Fibroblast of peridontal ligament (primary cell): ENCODE results near the gene TIGD6.
"Not testable (repeated sequence)": the region's sequence is repeated elsewhere in the genome, so short reads cannot be mapped to it uniquely, and the experiment has no call there.

Experiments used
- DNase-seq: peaks from one replicate; pipeline ENCODE4 v3.0.0-alpha.2; 2010; ENCODE audit errors: extremely low read depth

Gene TIGD6

DNA sequence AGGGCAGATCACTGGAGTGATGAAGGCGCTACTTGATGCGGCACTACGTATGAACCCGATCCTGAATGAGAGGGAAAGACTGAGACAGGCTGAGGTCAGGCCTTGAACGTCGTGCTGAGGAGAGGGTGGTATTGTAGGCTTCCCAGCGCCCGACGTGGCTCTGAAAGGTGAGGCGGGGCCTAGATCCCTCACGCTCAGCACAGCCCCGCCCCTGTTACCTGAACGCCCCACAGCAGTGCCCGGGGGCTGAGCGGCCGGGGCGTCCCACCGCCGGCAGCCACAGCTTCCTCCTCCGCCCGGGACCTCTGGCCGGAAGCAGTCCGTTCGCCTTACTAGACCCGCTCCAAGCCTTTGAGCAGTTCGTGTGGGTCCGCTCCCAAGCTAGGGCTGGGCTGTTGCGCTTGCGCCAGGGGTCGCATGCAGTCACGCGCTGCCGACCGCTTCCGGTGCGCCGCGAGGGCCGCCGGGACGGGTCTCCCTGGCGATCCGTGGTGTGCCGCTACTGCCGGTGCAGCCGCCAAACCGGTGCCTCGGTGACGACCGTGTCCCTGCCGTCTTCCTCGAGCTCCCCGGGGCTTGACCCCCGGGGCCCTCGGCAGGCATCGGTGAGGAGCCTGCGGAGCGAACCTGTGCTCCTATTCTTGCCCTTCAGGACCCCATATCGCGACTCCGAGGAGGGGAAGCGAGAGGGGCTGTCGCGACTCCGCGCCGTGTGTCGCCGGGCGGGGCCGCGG lies at the start of gene TIGD6, which contains the start of gene HMGXB3:
Gene TIGD6, minus strand, starts transcription at position 399 of the 734 bp plus-strand sequence. CDS start 4,306 bp downstream, outside the sequence.
Gene HMGXB3, plus strand, starts transcription at position 484 of the 734 bp plus-strand sequence. CDS start 4,114 bp downstream, outside the sequence.
- peak; percentile 93 for DNase-seq

DNA sequence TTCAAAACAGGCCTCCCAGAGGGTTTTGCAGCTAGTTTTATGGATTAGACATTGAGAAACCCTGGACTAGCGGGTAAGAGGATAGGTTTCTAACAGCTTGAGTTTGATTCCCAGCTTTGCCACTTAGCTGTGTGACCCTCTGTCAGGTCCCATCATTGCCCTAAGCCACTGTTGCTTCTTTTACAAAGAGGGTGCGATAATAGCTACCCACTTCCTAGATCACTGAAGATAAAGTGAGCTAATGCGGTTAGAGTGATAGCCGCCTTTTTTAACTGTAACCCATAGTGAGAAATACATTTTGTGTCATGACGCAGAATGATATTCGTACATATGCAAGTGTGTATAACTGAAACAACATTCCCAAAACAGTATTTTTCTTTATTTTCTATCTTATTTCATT lies 45.6 kb upstream of the TIGD6 start:
- no peak for DNase-seq

DNA sequence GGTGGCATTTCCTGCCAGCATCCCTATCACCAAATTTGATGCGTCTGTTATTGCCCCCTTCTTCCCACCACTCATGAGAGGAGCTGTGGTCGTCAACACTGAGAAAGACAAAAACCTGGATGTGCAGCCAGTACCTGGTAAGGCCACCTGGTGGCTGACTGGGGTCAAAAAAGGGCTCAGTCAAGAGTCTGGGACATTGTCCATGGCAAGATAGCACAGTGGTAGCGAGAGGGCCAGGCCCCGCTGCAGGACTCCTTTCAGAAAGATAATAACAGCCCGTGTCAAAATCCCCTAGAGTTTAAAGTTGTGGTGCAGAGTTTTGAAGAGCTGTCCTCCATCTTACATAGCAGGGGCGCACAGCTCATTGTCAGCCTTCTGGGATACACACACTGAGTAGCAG lies 45.1 kb upstream of the TIGD6 start:
- no peak for DNase-seq

DNA sequence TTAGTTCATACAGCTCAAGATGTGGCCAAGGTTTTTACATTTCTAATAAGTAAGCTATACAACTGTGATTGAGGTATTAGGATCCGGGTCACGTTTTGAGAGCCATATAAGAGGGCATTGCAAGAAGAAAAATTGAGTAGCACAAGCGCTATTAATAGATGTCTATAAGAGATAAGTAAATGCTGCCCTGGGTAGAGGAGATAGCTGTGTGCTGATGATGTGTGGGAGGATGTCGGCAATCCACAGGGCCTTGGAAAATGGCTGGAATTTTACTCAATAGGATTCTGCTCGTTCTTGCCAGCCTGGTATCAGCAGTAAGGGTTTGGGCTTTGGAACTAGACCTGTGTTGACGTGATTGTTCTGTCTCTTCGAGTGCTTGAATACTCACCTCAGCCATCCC lies 44.3 kb upstream of the TIGD6 start:
- no peak for DNase-seq

DNA sequence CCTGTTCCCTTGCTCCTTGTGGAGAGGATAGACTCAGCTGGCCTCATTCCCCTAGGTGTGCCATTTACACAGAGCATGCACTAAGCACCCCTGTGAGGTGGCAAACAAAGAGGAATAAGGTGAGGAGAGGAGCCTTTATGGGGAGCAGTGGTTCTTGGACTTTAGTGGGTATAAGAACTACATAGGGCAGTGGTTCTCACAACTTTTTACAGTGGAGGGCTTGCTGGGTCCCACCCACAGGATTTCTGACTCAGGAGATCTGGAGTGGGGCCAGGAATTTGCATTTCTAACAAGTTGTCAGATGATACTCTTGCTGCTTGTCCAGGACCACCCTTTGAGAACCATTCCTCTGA lies 43.9 kb upstream of the TIGD6 start:
- DNase-seq = peak; percentile 73

- DNase-seq = no peak
These were observed 43.3 kb upstream of the TIGD6 start for GRCh38 chr5:150043657-150044328.

DNA sequence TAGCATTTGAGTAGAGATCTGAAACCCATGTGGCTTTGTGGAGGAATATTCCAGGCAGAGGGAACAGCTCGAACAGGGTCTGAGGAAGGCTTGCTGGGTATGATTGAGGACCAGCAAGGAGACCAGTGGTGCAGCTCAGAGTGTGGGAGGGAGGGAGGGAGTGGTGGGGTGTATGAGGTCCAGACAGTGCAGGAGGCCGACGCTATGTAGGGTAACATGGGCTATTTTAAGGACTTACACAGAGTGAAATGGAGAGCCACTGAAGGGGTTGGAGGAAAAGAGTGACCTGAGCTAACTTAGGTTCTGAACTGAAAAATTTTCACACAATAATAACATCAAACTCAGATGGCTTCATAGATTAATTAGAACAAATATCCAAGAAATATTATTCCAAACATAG lies 42.0 kb upstream of the TIGD6 start:
- DNase-seq = no peak

GRCh38 chr5:150038547-150038946 lies 38.1 kb upstream of the TIGD6 start:
- peak; percentile 62 for DNase-seq

DNA sequence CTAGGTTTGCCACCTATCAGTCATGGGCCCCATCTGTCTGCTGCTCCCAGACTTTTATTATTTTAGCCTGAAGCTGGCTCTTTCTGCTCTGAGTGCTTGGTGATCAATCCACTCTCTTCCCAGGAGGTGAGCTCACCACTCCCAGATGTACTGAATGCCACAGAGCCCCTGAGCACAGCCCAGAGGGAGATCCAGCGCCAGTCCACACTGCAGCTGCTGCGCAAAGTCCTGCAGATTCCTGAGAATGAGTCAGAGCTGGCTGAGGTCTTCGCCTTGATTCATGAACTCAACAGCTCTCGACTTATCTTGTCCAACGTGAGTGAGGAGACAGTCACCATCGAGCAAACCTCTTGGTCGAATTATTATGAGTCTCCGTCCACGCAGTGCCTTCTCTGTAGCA lies 36.1 kb upstream of the TIGD6 start:
- DNase-seq = peak; percentile 93

- DNase-seq = no peak
These were observed 34.9 kb upstream of the TIGD6 start for GRCh38 chr5:150035139-150035895.

DNA sequence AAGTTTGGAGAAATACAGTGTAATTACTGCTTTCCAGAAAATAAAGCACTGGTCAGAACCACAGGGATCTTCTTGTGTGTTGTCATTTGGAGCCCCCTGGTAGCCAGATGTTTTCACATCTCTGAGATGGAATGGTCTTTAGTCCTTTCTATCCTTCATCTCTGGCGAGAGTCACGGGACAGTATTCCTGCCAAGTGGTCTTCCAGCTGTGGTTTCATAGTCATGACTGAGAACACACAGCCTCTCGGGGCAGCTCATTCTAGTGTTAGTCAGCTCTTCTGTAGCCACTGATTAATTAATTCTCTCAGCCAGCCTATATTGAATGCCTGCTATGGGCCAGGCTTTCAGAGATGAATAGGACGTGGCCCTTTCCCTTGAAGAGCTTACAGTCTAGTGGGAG lies 34.2 kb upstream of the TIGD6 start:
- peak; percentile 95 for DNase-seq

GRCh38 chr5:150033334-150033733 lies 32.9 kb upstream of the TIGD6 start:
- no peak for DNase-seq

- not testable (repeated sequence) for DNase-seq
These were observed 27.6 kb upstream of the TIGD6 start for GRCh38 chr5:150028047-150028446.

DNA sequence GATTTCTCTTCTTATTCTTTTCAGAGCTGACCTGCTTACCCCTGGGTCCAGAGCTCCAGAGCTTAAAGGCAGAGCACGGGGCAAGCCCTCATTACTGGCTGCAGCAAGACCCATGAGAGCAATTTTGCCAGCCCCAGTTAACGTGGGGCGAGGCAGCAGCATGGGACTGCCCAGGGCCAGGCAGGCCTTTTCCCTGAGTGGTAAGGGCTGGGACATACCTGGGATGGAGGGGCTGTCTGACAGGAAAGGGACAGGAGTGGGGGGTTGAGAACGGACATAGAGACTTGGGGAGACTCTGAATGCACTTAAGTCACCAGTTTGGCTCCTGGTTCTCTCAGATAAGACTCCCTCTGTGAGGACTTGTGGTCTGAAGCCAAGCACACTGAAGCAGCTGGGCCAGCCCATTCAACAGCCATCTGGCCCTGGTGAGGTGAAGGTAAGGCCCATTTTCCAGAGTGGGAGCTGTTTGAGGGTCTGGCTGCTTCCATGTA lies 26.3 kb upstream of the TIGD6 start:
- no peak for DNase-seq

GRCh38 chr5:150024346-150024984 lies 24.0 kb upstream of the TIGD6 start:
- DNase-seq = peak; percentile 71

DNA sequence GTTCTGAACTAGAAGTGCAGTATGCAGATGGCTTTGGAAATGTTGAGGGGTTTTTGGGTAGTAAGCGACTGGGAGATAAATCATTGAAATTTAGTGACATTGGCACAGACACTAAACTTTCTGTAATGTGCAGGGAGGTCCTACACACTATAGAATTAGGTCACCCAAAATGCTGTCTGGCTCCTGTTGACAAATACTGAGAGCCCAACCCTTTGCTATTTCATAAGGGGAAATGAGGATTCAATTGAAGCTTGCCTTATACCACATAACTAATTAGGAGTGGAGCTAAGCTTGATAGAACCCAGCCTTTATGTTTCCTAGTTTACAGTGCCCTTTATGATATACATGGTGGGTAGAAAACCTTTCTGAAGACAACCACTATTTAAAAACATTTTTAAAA lies 22.7 kb upstream of the TIGD6 start:
- DNase-seq = no peak

DNA sequence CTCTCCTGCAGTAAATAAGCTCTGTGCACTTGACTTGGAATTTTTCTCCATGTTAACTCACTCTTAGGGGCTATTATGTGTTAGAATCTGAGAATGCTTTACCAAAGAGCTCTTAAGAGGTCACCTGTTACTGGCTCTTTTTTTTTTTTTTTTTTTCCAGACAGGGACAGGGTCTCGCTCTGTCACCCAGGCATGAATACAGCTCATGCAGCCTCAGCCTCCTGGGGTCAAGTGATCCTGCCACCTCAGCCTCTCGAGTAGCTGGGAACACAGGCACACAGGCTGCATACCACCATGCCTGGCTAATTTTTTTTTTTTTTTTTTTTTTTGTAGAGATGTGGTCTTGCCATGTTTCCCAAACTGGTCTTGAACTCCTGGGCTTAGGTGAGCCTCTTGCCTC lies 22.2 kb upstream of the TIGD6 start:
- no peak for DNase-seq

GRCh38 chr5:150022158-150022531 lies 21.7 kb upstream of the TIGD6 start:
- DNase-seq = peak; percentile 90

DNA sequence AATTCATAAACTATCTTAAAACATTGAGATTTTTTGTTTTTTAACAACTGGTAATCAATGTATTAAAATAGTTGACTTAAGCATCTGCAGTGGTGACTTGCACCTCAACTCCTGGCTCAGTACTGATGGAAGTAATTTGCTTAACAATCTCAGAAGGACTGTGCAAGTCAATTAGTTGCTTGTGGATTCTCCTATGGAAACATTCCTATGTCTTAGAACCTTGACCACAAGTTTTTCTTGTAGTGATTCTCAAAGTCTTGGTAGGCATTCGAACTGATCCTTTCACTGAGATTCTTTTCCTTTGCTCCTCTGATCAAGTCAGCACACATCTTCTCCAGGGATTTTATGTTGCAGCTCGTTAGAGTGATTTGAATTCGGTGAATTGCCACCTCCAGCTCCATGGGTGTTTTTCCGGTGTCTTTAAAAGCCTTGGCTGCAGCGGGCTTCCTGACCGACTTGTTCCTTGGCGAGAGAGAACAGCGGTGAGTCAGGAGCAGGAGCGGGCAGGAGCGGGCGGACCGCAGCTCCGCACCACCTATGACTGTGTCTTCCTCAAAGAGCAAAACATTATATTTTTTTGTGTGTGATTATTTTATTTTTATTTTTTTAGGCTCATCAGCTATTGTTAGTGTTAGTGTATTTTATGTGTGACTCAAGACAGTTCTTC lies 21.2 kb upstream of the TIGD6 start:
- DNase-seq = no peak

DNA sequence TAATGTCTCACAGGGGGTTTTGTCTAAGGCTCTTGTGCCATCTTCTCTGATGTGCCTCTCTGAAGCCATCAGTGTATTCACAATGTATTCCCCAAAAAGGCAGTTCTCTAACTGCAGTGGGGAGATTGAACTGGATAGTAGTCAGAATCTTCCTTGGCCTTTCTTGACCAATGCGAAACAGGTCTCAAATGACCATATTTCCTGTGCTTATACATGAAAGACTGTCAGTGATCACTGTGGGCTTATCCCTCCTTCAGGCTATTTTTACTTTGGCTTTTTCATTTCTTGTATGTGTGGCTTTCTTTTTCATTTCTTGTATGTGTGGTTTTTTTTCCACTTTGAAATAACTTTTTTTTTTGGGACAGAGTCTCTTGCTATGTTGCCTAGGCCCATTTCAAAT lies 19.8 kb upstream of the TIGD6 start:
- no peak for DNase-seq

- no peak for DNase-seq
These were observed 17.0 kb upstream of the TIGD6 start for GRCh38 chr5:150017226-150018005.
